Gastroesophageal sphincter (tissue), 4 donors: ENCODE results near the gene ZFYVE28. TPM values are rescaled to one million over a fixed set of nuclear protein-coding genes. Genes with fewer than 3 reads are reported as not detected.
"Not testable (repeated sequence)": the region's sequence is repeated elsewhere in the genome, so short reads cannot be mapped to it uniquely, and the experiment has no call there.

ENCODE experiments used
- ATAC-seq: fragments of 150-250 bp; one replicate; pipeline ENCODE4 v1.9.1; 2016; ENCODE audit warnings: mild to moderate bottlenecking, moderate library complexity
- H3K27ac ChIP-seq, 4 donors: fragments of 200-600 bp; sonication (generic) in 3 of 4; 1 replicate in 3 of 4; 2 replicates in 1 of 4; pipeline ENCODE4 v1.5.1; 2016 to 2019
- H3K27me3 ChIP-seq: fragments of 200-600 bp; sonication (generic); one replicate; pipeline ENCODE4 v1.5.1; 2019
- H3K36me3 ChIP-seq, 2 donors: fragments of 200-600 bp; sonication (generic); one replicate each; pipeline ENCODE4 v1.5.1; 2019; ENCODE audit warnings: control low read depth in 1 of 2
- H3K4me1 ChIP-seq, 3 donors: fragments of 200-600 bp; sonication (generic); 1 replicate in 2 of 3; 2 replicates in 1 of 3; pipeline ENCODE4 v1.5.1; 2016 to 2019; ENCODE audit warnings: control low read depth in 2 of 3
- H3K4me3 ChIP-seq, 2 donors: fragments of 200-600 bp; sonication (generic); one replicate each; pipeline ENCODE4 v1.5.1; 2019; ENCODE audit warnings: mild to moderate bottlenecking in 1 of 2, moderate library complexity in 1 of 2
- H3K9me3 ChIP-seq, 3 donors: fragments of 200-600 bp; sonication (generic); one replicate each; pipeline ENCODE4 v1.5.1; 2017 to 2019; ENCODE audit warnings: control low read depth in 2 of 3
- CTCF ChIP-seq, 4 experiments: fragments of 200-600 bp in 2 of 4; fragments of 450-650 bp in 2 of 4; sonication (generic) in 1 of 4; IDR thresholded peaks; one replicate each; pipeline ENCODE4 v1.5.1; 2017 to 2019; ENCODE audit warnings: antibody characterized with exemption in 4 of 4, mild to moderate bottlenecking in 2 of 4, moderate library complexity in 2 of 4
- EP300 ChIP-seq: sonication (generic); formaldehyde crosslinking; IDR thresholded peaks from one replicate; pipeline ENCODE4 v1.6.1; 2017; ENCODE audit warnings: antibody characterized with exemption, mild to moderate bottlenecking
- POLR2A ChIP-seq, 2 donors: fragments of 450-650 bp; IDR thresholded peaks; one replicate each; pipeline ENCODE4 v1.6.1; 2017; ENCODE audit warnings: antibody characterized with exemption in 2 of 2, mild to moderate bottlenecking in 2 of 2, moderate library complexity in 1 of 2
- POLR2AphosphoS5 ChIP-seq: sonication (generic); formaldehyde crosslinking; IDR thresholded peaks from one replicate; pipeline ENCODE4 v1.6.1; 2017; ENCODE audit warnings: antibody characterized with exemption
- WGBS, 2 donors: methylation state at CpG; one replicate each; pipeline ENCODE4 v1.1.5; 2018; ENCODE audit warnings: low coverage in 1 of 2; 5-methylcytosine and 5-hydroxymethylcytosine counted together
- total RNA-seq, 4 donors: library from RNA; depleted of rRNA; stranded (reverse); fragments of >200 nt; gene quantifications; one replicate each; pipeline ENCODE4 v1.1.0, GENCODE V29; 2016

Gene ZFYVE28
- total RNA-seq, 4 donors from 2014 or later = 4.4 to 12.0 (median 8.2) TPM

DNA sequence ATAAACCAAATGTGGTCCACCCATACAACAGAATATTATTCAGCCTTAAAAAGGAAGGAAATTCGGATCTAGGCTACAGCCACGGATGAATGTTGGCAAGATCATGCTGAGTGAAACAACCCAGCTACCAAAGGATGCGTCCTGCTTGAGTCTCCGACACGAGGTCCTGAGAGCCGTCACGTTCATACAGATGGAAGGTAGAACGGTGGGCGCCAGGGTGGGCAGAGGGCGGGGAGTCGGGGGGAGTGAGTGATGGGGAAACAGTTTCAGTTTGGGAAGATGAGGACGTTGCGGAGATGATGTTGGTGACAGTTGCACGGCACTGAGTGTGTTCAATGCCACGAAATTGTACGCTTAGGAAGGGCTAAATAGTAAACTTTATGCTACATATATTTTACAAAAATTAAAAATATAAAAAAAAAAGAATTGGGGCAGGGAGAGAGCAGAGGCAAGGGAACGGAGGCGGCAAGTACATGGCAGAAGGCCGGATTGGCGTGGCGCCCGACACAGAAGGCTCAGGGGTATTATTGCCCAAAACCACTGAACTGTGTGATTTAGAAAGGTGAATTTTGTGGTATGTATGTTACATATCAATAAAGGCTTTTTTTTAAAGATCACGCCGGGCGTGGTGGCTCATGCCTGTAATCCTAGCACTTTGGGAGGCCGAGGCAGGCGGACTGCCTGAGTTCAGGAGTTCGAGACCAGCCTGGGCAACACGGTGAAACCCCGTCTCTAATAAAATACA lies 141.7 kb downstream of the ZFYVE28 start:
- H3K27me3 ChIP-seq = no peaks in the 10 kb centered on the region
- H3K4me3 ChIP-seq = no peak overlapping the region
- 89 to 92% methylated on average over 21 to 22 of the region's 30 CpGs for WGBS, 2 donors
- H3K9me3 ChIP-seq = no peaks in the 10 kb centered on the region
- ATAC-seq = no peak
- H3K36me3 ChIP-seq = peaks cover 0 to 10% of the 10 kb centered on the region in 2 donors
- no peak for TF ChIP-seq POLR2AphosphoS5
- no peak for TF ChIP-seq CTCF (IDR thresholded peaks at IDR 0.05)
- TF ChIP-seq EP300 = no peak
- H3K27ac ChIP-seq = no peak overlapping the region
- no peaks in the 10 kb centered on the region for H3K4me1 ChIP-seq

GRCh38 chr4:2275546-2276251 lies 142.7 kb downstream of the ZFYVE28 start:
- WGBS, 2 donors = 97% methylated on average over 13 of the region's 44 CpGs; no CpG with 5 or more reads in 1 of the 2 donors
- no peak overlapping the region for H3K4me3 ChIP-seq
- peaks cover 0 to 14% of the 10 kb centered on the region in 2 donors for H3K36me3 ChIP-seq
- no peak for ATAC-seq
- no peaks in the 10 kb centered on the region for H3K27me3 ChIP-seq
- H3K4me1 ChIP-seq = no peaks in the 10 kb centered on the region
- H3K9me3 ChIP-seq = no peaks in the 10 kb centered on the region
- no peak for TF ChIP-seq POLR2A (IDR thresholded peaks at IDR 0.05)
- TF ChIP-seq POLR2AphosphoS5 = no peak
- no peak overlapping the region for H3K27ac ChIP-seq

DNA sequence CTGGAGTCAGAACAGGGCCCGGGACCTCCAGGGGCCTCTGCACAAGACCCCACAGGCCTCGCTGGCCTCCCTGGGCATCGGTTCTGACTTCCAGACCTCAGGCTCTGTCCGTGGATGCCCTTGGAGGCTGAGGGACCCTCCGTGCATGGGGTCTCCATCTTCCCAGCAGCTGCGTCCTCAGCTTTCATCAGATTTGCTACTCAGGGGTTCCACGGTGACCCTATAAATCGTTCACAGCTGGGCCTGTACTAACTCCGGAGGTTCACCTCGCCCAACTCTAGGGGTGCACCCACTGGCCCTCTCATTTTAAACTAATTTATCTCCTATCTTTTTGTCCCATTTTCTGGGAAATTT lies 143.4 kb downstream of the ZFYVE28 start:
- H3K4me1 ChIP-seq, H3K27me3 ChIP-seq, H3K9me3 ChIP-seq, H3K27ac ChIP-seq, ATAC-seq, H3K4me3 ChIP-seq: not testable (repeated sequence)
- 87 to 96% methylated on average over 4 to 6 of the region's 10 CpGs for WGBS, 2 donors
- peaks cover 0 to 20% of the 10 kb centered on the region in 2 donors for H3K36me3 ChIP-seq

- WGBS, 2 donors = 58% methylated on average over 4 of the region's 21 CpGs; no CpG with 5 or more reads in 1 of the 2 donors
Observed at GRCh38 chr4:2274320-2275043, 144.0 kb downstream of the ZFYVE28 start.

DNA sequence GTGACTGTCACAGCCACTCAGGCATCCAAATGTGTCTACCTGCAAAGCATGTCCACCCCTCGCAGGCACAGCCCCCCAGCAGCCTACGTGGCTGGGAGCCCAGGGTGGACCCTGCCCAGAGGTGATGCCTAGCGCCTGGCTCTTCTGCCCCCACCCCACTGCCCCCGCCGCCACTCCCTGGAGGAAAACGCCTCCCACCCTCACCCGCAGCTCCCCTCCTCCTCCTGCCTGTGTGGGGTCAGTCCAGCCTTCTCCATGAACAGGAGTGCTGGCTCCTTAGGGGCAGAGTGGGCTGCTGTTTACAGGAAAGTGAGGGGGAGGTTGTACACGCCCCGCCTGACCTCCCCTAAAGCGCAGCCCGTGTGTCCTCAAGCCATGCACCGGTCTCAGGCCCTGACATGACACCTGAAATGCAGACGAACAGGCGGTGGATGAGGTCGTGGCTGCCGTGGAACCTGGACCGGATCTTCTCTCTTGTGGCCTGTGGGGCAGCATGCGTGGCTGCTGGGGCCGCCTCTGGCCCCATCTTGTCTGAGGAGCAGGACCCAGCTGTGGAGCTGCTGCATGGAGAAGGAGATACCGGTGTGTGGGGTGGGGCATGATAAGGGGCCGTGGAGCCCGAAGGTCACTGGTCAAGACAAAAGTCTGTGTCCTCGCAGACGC lies 144.7 kb downstream of the ZFYVE28 start:
- ATAC-seq = no peak
- H3K4me1 ChIP-seq = no peaks in the 10 kb centered on the region
- no peaks in the 10 kb centered on the region for H3K9me3 ChIP-seq
- H3K27me3 ChIP-seq = no peaks in the 10 kb centered on the region
- 60% methylated on average over 1 of the region's 24 CpGs; no CpG with 5 or more reads in 1 of the 2 donors for WGBS, 2 donors
- H3K36me3 ChIP-seq = peaks cover 0 to 20% of the 10 kb centered on the region in 2 donors
- no peak overlapping the region for H3K27ac ChIP-seq
- TF ChIP-seq CTCF (IDR thresholded peaks at IDR 0.05) (no peak), POLR2A (IDR thresholded peaks at IDR 0.05) (no peak), EP300 (no peak), POLR2AphosphoS5 (no peak)
- no peak overlapping the region for H3K4me3 ChIP-seq

More at GRCh38 chr4:2274320-2275043, 144.0 kb downstream of the ZFYVE28 start:
- TF ChIP-seq CTCF (IDR thresholded peaks at IDR 0.05) = no peak
- no peak for TF ChIP-seq POLR2A (IDR thresholded peaks at IDR 0.05)
- TF ChIP-seq POLR2AphosphoS5 = no peak
- TF ChIP-seq EP300 = no peak
- Histone ChIP-seq H3K4me1 (no peaks in the 10 kb centered on the region), H3K27ac (no peak overlapping the region), H3K4me3 (no peak overlapping the region), H3K36me3 (peaks cover 0 to 20% of the 10 kb centered on the region in 2 donors), H3K9me3 (no peaks in the 10 kb centered on the region), H3K27me3 (no peaks in the 10 kb centered on the region)
- no peak for ATAC-seq
